Amniotic stem cell (primary cell): ENCODE measurements around the gene TMEM184A.

Experiments
- DNase-seq: peaks from one replicate; lab custom pipeline; 2025; lab: John Stamatoyannopoulos, UW

The TMEM184A gene

DNA sequence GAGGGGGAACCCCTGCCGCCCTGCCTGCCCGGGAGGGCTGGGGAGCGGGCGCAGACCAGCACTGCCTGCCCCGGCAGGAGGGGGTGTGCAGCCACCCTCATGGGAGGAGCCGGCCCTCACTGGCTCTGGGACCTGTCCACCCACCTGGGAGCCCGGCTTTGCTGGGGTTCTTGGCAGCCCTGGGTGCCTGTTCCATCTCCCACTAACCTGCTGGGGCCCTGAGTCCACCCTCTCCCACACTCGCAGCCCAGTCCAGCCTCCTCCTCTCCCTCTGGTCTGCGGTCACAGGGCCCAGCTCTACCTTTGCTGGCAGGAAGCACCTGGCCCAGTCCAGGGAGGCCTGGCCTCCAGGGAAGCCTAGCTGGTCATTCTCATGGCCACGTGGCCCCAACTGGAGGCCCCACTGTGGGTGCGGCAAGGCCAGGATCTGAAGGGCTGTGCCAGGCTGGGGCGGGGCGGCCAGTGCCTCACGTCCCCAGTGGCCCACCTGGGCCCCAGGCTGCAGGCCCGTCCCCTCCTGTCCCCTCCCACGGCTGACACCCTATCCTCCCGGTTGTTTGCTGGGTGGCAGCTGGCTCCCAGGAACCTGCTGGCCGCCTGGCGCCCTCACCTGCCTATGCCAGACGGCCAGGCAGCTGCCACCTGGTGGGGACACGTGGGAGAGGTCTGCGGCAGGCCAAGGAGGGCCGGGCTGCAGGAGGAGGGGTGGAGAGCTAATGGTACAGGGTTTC lies at the start of gene TMEM184A:
TMEM184A (minus strand) TSS at position 393 of the 731 bp plus-strand sequence. CDS start 721 bp downstream, outside the sequence.
- no peak for DNase-seq

DNA sequence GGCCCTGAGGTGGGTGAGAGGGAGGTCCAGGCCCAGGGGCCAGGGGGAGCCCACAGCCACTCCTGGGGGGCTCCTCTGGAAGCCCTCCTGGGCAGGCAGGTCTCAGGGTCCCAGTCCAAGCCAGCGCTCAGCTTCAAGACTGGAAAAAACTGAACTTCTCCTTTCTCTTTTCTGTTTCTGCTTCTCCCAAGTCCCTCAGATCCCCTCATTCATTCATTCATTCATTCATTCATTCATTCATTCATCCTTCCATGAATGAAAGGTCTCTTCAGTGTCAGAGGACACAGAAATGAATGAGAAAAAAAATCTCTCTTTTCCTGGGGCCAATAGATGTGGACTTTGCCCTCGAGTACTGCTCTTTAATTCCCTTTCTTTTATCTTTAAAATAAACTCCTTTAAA lies 48.4 kb upstream of the TMEM184A start:
- no peak for DNase-seq

DNA sequence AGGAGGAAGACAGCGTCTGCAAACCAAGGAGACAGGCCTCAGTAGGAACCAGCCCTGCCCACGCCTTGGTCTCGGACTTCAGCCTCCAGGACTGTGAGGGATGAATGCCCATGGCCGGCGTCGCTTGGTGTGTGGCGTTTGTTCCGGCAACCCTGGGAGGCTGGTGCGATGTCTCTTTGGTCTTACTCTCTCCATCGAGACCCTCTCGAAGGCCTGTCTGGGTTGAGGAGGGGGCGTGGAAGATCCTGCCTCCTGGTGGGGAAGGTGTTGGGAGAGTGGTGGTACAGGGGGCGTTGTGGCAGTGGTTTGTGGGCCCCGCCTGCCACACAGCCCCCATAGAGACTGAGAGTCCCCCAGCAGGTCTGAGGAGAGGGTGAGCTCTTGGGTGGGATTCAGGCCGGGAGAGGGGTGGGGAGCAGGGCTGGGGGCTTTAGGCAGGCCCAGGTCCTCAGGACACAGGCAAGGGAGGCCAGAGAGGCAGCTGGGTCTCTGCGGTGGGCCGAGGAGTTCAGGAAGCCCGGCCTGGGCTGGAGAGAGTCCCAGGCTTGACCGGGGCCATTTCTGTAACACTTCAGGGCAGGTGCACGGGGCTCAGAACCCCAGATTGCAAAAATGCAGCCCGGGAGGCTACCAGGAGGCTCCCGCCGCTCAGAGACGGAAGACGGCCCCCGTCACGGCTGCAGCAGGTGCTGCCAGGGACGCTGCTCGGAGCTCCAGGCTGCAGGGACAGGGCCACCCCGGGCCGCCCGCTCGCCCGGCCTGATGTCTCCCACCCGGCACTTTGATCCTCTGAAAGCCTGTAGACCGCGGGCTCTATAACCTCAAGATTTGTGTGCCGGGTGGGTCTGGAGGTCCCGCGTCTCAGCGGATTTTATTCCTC lies 47.6 kb upstream of the TMEM184A start:
- no peak for DNase-seq

- no peak for DNase-seq
These were observed 46.4 kb upstream of the TMEM184A start for GRCh38 chr7:1602386-1602785.

DNA sequence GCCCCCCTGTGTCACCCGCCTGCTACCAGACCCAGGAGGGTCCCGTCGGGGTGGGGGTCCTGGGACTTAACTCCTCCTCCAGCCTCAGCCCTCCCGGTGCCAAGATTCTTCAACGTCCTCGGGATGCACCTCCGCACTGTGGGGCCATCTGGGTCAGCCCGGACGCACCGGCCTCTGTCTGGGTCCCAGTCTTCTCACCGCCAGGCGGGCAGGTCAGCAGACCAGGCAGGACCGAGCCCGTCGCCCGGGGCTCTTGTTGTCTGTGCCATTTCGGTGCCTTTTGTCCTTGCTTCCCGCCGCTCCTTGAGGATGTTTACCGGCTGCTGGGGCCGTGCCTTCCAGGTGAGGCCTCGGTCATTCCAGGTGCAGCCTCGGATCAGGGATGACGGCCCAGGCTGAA lies 46.0 kb upstream of the TMEM184A start:
- no peak for DNase-seq

DNA sequence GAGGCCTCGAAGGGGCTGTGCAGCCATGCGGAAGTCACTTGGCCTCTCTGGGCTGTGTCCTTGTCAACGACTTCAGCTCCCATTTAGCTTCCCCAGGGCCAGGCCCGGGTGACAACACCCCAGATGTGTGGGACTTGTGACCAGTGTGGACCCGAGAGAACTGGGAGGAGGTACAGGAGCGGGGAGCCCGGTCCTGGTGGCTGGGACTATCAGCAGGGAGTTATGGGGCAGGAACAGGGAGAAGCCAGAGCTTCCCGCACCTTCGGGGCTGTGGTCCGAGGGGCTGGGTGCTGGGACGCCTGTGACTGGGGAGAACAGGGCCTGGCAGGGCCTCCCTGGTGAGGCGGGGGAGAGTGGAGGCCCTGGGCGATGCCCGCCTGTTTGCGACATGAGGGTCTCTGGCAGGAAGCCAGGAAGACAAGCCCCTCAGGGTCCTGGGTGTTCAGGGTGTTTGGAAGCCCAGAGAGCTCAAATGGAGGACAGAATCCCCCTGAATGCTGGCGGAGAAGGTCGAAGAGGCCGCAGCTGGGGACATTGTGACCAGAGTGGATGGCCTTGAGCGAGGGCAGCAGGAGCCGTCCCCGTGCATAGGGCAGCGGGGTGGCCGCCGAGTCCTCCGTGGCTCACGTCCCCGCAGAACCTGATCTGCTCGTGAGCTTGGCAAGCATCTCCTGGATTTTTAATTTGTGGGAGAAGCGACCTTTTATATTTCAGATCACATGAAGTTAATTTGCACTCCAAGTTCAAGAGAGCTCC lies 43.8 kb upstream of the TMEM184A start:
- no peak for DNase-seq

DNA sequence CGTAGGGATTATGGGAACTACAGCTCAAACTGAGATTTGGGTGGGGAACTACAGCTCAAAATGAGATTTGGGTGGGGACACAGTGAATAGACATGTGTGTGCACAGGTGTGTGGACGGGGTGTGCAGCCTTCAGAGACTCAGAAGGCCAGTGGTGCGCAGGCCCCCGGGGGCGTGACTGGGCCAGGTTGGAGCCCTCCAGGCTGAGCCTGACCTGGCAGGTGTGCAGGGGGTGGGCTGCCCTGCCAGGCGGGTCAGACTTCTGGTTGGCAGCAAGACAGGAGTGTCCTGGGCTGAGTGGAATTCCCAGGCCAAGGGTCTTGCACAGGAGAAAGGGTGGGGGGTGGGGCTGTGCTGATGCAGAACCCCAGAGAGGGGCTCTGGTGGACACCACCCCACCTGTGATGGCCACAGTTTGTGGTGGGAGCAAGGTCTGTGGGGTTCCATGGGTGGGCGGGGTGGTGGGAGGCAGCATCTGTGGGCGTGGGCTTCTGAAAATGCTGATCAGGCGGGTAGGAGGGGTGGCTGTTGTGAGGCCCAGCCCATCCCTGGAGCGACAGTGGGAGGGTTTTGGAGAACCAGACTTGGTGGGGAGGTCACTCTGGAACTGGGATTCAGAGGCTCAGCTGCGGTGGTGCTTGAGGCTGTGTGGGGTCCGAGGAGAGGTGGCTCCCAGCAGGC lies 43.1 kb upstream of the TMEM184A start:
- DNase-seq, result no peak

GRCh38 chr7:1598286-1598685 lies 42.3 kb upstream of the TMEM184A start:
- DNase-seq, result no peak

DNA sequence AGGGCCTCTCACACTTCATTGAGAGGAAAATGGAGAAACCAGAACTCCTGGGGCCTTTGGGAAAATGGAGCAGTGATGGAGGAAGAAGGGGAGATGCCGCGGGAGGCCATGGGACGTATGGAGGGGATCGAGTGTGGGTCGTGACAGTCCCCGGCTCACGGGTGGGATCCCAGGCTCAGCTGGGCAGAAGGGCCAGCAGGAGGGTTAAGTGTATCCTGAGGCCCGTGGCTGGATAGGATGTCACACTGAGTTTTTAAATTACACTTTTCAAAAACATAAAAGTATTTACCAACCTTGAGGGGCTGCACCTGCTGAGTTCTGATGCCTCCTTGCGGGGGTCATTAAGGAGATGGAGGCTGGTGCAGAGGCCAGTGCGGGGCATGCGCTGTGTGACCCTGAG lies 41.8 kb upstream of the TMEM184A start:
- DNase-seq, result no peak

- DNase-seq, result no peak
These were observed 41.2 kb upstream of the TMEM184A start for GRCh38 chr7:1597066-1597760.

GRCh38 chr7:1596181-1597043 lies 40.4 kb upstream of the TMEM184A start:
- no peak for DNase-seq

GRCh38 chr7:1595636-1596035 lies 39.6 kb upstream of the TMEM184A start:
- no peak for DNase-seq

- DNase-seq, result no peak
These were observed 39.0 kb upstream of the TMEM184A start for GRCh38 chr7:1595027-1595426.

DNA sequence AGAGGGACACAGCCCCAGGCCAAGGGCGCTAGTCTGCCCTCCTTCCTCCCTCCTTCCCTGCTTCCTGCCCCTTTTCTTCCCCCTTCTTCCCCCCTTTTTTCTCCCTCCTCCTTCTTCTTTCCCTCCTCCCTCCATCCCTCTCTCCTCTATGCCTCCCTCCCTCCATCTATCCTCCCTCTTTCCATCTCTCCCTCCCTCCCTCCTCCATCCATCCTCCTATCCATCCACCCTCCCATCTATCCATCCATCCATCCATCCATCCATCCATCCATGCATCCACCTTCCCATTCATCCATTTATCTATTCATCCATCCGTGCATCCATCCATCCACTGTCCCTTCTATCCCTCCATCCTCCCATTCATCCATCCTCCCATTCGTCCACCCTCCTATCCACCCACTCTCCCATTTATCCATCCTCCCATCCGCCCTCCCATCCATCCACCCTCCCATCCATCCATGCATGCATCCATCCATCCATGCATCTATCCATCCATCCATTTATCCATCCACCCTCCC lies 38.0 kb upstream of the TMEM184A start:
- no peak for DNase-seq

DNA sequence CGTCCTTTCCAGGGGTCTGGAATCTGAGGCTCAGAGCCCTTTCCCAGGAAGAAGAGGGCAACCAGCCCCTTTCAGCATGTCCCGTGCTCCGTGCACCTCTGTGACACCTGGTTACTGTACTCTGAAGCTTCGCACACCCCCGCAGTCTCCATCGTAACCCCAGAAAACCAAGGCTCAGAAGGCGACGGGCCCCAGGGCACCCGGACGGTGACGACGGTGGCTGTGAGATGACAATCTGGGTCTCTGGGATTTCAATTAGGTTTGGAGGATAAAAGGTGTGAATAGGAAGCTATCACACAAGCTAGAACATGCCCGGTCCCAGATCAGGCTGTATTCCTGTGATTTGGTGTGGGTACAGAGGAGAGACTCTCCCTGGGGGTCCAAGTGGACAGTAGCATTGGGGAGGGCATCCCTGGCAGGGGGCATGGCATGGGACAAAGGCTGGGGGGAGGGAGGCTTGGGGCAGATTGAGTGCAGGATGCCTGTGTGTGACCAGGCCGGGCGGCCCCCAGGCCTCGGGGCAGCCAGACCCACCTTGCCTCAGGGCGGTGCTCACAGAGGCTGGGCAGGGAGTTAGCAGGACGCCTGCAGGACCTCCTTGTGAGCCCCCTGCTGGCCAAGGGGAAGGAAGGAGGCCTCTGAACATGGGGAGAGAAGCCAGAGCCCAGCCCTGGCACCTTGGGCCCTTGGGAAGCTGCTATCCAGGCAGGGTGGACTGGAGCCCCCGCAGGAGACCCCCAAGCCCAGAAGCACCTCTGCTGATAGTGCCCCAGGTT lies 37.3 kb upstream of the TMEM184A start:
- no peak for DNase-seq

GRCh38 chr7:1592299-1592871 lies 36.4 kb upstream of the TMEM184A start:
- no peak for DNase-seq

- DNase-seq, result no peak
These were observed 35.9 kb upstream of the TMEM184A start for GRCh38 chr7:1591876-1592275.

DNA sequence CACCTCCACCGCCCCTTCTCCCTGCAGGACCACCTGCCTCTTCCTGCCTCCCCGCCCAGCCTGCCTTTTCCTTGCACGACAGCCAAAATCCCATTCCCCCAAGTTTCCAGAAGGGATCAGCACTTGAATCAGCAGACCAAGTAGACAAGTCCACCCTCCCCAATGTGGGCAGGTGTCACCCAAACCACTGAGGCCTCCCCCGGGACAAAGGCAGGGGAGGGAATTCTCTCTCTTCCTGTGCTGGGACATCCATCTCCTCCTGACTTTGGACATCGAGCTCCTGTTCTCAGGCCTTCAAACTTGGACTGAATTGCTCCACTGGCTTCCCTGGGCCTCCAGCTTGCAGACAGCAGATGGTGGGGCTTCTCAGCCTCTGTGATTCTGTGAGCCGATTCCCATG lies 35.4 kb upstream of the TMEM184A start:
- no peak for DNase-seq

DNA sequence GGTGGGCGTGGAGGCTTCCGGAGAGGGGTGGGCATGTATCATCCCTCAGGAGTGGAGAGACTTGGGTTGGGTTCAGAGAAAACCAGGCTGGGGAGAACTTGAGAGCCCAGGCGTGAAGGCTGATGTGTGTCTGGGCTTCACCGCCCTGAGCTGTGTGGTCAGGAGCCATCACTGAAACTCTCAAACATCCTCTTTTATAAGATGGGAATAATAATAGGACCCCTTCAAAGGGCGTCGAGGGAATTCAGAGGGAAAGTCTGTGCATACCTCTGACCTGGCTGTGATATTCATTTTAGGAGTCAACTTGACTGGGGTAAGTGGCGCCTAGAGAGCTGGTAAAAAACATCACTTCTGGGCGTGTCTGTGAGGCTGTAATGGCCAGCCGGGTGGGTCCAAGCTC lies 34.9 kb upstream of the TMEM184A start:
- DNase-seq, result no peak
